Peyer's patch (tissue), 4 donors: ENCODE measurements around the gene IGFN1. TPM values are rescaled to one million over a fixed set of nuclear protein-coding genes. Genes with fewer than 3 reads are reported as not detected.
"Not testable (repeated sequence)": the region's sequence is repeated elsewhere in the genome, so short reads cannot be mapped to it uniquely, and the experiment has no call there.

Source experiments
- DNase-seq, 3 donors: peaks; one replicate each; pipeline ENCODE4 v3.0.0-alpha.2; 2017 to 2019
- H3K27ac ChIP-seq, 4 donors: fragments of 200-600 bp; sonication (generic); one replicate each; pipeline ENCODE4 v1.5.1; 2016 to 2019
- H3K27me3 ChIP-seq, 2 donors: fragments of 200-600 bp; sonication (generic); one replicate each; pipeline ENCODE4 v1.5.1; 2019
- H3K36me3 ChIP-seq, 3 donors: fragments of 200-600 bp; sonication (generic); one replicate each; pipeline ENCODE4 v1.5.1; 2016 to 2019
- H3K4me1 ChIP-seq, 4 donors: fragments of 200-600 bp; sonication (generic); one replicate each; pipeline ENCODE4 v1.5.1; 2016 to 2019
- H3K4me3 ChIP-seq, 4 donors: fragments of 200-600 bp; sonication (generic); 1 replicate in 3 of 4; 2 replicates in 1 of 4; pipeline ENCODE4 v1.5.1; 2016 to 2019; ENCODE audit warnings: mild to moderate bottlenecking in 1 of 4
- H3K9me3 ChIP-seq, 4 donors: fragments of 200-600 bp; sonication (generic); one replicate each; pipeline ENCODE4 v1.5.1; 2016 to 2019; ENCODE audit warnings: mild to moderate bottlenecking in 1 of 4
- CTCF ChIP-seq, 6 experiments: fragments of 450-650 bp in 4 of 6; fragments of 200-600 bp in 2 of 6; sonication (generic) in 1 of 6; IDR thresholded peaks; one replicate each; pipeline ENCODE4 v1.5.1; 2017 to 2019; ENCODE audit warnings: antibody characterized with exemption in 6 of 6, mild to moderate bottlenecking in 3 of 6, moderate library complexity in 1 of 6
- POLR2A ChIP-seq, 2 donors: fragments of 450-650 bp; IDR thresholded peaks; one replicate each; pipeline ENCODE4 v1.5.1; 2017; ENCODE audit warnings: antibody characterized with exemption in 2 of 2, mild to moderate bottlenecking in 2 of 2, moderate library complexity in 2 of 2
- total RNA-seq, 4 donors: library from RNA; depleted of rRNA; stranded (reverse); fragments of >200 nt; gene quantifications; one replicate each; pipeline ENCODE4 v1.1.0, GENCODE V29; 2016

The IGFN1 gene
- total RNA-seq, 4 donors from 2014 or later, result not detected

- peaks cover 0 to 12% (median 3%) of the 10 kb centered on the region in 4 donors for H3K4me1 ChIP-seq
- DNase-seq, result no peak
- no peak overlapping the region for H3K27ac ChIP-seq
- no peaks in the 10 kb centered on the region for H3K9me3 ChIP-seq
- H3K4me3 ChIP-seq, result no peak overlapping the region
- peaks cover 0 to 4% (median 0%) of the 10 kb centered on the region in 3 donors for H3K36me3 ChIP-seq
- H3K27me3 ChIP-seq, result no peaks in the 10 kb centered on the region
- TF ChIP-seq CTCF (IDR thresholded peaks at IDR 0.05) (no peak), POLR2A (IDR thresholded peaks at IDR 0.05) (no peak)
Measured at GRCh38 chr1:201156346-201156745, 34.3 kb upstream of the IGFN1 start.

GRCh38 chr1:201156819-201157218, 33.8 kb upstream of the IGFN1 start:
- H3K27ac ChIP-seq, result no peak overlapping the region
- DNase-seq, result no peak
- H3K36me3 ChIP-seq, result no peaks in the 10 kb centered on the region
- no peaks in the 10 kb centered on the region for H3K9me3 ChIP-seq
- peaks cover 0 to 12% (median 3%) of the 10 kb centered on the region in 4 donors for H3K4me1 ChIP-seq
- no peaks in the 10 kb centered on the region for H3K27me3 ChIP-seq
- H3K4me3 ChIP-seq, result no peak overlapping the region
- no peak for TF ChIP-seq POLR2A (IDR thresholded peaks at IDR 0.05)
- TF ChIP-seq CTCF (IDR thresholded peaks at IDR 0.05), result no peak

GRCh38 chr1:201157949-201158348, 32.7 kb upstream of the IGFN1 start:
- no peak for TF ChIP-seq CTCF (IDR thresholded peaks at IDR 0.05)
- TF ChIP-seq POLR2A (IDR thresholded peaks at IDR 0.05), result no peak
- H3K4me3 ChIP-seq, result no peak overlapping the region

GRCh38 chr1:201163036-201163435, 27.6 kb upstream of the IGFN1 start:
- DNase-seq, H3K9me3 ChIP-seq, H3K4me3 ChIP-seq, H3K27me3 ChIP-seq, H3K27ac ChIP-seq, H3K36me3 ChIP-seq, H3K4me1 ChIP-seq: not testable (repeated sequence)

More at GRCh38 chr1:201157949-201158348, 32.7 kb upstream of the IGFN1 start:
- Histone ChIP-seq H3K36me3 (no peaks in the 10 kb centered on the region), H3K27me3 (no peaks in the 10 kb centered on the region), H3K4me1 (peaks cover 0 to 12% (median 3%) of the 10 kb centered on the region in 4 donors), H3K27ac (no peak overlapping the region), H3K9me3 (no peaks in the 10 kb centered on the region)
- no peak for DNase-seq

GRCh38 chr1:201163707-201164106, 26.9 kb upstream of the IGFN1 start:
- Histone ChIP-seq H3K4me1 (no peaks in the 10 kb centered on the region), H3K27me3 (no peaks in the 10 kb centered on the region), H3K27ac (no peak overlapping the region), H3K36me3 (no peaks in the 10 kb centered on the region), H3K9me3 (no peaks in the 10 kb centered on the region), H3K4me3 (no peak overlapping the region)
- no peak for DNase-seq
- TF ChIP-seq CTCF (IDR thresholded peaks at IDR 0.05), result no peak
- no peak for TF ChIP-seq POLR2A (IDR thresholded peaks at IDR 0.05)

GRCh38 chr1:201164645-201165044, 26.0 kb upstream of the IGFN1 start:
- no peak for DNase-seq
- TF ChIP-seq POLR2A (IDR thresholded peaks at IDR 0.05) (no peak), CTCF (IDR thresholded peaks at IDR 0.05) (no peak)
- no peak overlapping the region for H3K27ac ChIP-seq
- no peak overlapping the region for H3K4me3 ChIP-seq
- no peaks in the 10 kb centered on the region for H3K4me1 ChIP-seq
- no peaks in the 10 kb centered on the region for H3K9me3 ChIP-seq
- H3K27me3 ChIP-seq, result no peaks in the 10 kb centered on the region
- H3K36me3 ChIP-seq, result no peaks in the 10 kb centered on the region
